ENCODE results near the gene P4HA3.

- TF ChIP-seq CTCF (IDR thresholded peaks at IDR 0.05; ENCODE audit: low read depth, low read length, poor library complexity, severe bottlenecking): no peak
- no peak for TF ChIP-seq EZH2phosphoT487 (IDR thresholded peaks at IDR 0.05; ENCODE audit: borderline replicate concordance, low read length)
These were observed 12.4 kb downstream of the P4HA3 start for GRCh38 chr11:74299015-74299414.

All from DOHH2 (cell line).